GM18868 (cell line): ENCODE measurements around the gene TBC1D22A.
A peak's percentile ranks its signal among the peaks of the same experiment; 100 is the strongest.
"Not testable (repeated sequence)": the region's sequence is repeated elsewhere in the genome, so short reads cannot be mapped to it uniquely, and the experiment has no call there.

Experiments
- ATAC-seq: cut with Tn5 transposase; IDR thresholded peaks from one replicate; pipeline ENCODE4 v1.9.1; 2021; ENCODE audit warnings: mild to moderate bottlenecking, moderate library complexity; ENCODE audit not compliant: unreplicated experiment

TBC1D22A gene

DNA sequence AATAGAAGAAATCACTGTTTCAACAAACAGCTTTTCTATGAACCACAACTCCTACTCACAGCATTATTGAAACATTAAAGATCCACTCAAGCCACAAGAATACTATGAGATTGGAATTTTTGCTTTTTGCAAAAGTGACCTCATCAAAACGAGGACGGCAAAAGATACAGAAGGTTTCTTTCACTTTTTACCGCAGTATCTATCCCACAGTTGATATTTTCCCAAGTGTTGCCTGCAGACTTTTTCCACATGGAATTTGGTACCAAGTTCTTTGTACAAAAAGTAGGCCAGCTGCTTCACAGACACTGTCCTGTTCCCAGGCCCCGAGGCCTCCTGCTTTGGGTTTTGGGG, 204.0 kb downstream of the TBC1D22A start:
- ATAC-seq = no peak

DNA sequence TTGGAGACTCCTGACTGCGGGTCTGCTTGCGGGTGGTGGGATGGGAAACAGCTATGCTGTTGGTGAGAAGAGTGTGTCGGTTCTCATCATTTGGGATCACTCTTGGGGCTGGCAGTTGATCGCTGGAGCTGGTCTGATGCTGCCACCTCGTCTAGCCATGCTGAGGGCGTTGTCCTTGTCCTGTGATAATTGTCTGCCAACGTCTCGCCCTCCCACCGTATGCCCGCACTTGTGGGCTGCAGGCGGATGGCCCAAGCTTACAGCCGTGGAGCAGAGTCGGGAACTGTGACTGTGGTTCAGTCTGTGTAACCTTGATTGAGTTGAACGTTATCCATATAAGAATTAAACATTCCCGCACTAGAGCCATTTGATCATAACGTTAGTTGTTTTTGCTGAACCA, 204.4 kb downstream of the TBC1D22A start:
- ATAC-seq = no peak

DNA sequence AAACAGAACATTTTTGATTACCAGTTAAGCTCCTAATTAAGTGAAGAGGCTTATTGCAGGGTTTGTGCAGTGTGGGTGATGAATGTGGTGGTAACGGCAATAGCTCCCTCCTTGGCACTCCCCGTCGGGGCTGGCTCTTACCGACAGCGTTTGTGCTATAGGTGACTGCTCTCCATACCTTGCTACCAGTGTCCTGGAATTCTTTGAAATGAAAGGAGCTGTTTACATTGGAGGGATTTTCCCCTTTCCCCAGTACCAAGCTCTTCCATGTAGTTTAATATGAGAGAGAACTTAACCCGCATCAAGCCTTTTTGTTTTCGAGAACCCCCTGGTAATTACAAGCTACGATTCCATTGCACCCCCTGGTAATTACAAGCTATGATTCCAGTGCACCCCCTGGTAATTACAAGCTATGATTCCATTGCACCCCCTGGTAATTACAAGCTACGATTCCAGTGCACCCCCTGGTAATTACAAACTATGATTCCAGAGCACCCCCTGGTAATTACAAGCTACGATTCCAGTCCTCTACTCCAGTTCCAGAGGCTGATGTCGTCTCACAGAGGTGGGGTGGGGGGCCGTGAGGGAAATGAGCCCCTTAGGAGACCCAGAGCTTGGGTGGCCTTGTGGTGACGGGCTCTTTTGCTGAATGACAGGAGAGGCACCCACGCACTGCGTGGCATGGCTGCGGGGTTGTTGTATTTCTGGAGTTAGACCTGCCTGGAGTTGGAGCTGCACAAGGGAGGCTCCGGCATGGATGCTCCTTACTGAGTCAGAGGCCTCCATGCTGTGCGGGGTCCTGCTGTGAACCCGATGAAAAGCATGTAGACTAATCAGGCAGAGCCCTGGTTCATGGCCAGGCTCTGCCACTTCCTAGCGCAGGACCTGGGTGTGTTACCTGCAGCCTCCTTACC, 205.3 kb downstream of the TBC1D22A start:
- ATAC-seq = no peak

DNA sequence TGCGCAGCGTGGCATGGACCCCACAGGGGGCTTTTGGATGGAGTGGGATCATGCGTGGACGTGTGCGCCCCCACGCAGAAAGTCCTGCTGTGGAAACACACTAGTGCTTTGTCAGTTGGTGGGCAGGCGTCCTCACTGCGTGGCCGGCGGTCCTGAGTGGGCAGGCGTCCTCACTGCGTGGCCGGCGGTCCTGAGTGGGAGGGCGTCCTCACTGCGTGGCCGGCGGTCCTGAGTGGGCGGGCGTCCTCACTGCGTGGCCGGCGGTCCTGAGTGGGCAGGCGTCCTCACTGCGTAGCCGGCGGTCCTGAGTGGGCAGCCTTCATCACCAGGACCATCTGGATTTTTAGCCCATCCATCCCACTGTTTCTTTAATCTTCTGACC, 205.9 kb downstream of the TBC1D22A start:
- ATAC-seq = no peak

DNA sequence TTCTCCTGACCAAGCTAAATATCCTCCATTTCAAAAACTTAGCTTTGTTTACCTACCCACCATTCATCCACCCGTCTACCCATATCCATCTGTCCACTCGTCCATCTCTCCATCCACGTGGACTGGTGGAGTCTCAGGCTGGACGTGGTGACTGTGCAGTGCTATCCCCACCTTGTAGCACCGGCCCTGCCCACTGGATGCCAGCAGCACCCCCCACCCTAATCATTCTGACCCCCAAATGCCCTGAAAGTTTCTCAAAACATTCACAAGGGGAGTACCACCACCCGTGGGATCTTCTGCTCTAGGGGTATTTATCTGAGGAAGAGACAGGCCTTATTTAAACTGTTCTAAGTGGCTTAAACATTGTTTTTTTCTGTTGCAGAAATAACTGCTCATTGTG, 206.4 kb downstream of the TBC1D22A start:
- ATAC-seq = no peak

DNA sequence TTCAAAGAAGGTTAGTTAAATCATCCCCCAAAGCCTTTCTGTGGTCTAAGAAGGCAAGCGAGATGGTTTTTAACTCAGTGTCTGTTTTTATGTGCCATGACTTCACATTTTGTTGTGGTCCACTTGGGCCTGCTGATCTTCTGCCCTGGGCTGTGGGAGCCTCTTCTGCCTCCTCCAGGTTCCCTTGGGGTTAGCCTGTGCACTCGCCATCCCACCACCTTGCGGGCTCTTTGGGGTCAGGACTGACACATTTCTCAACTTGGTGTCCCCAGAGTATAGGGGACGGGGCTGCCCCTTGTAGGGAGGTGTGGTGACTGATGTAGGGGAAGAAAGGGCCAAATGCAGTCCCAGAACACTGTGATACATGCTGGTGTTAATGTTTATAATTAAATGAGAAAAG, 207.0 kb downstream of the TBC1D22A start:
- ATAC-seq = peak; percentile 91

DNA sequence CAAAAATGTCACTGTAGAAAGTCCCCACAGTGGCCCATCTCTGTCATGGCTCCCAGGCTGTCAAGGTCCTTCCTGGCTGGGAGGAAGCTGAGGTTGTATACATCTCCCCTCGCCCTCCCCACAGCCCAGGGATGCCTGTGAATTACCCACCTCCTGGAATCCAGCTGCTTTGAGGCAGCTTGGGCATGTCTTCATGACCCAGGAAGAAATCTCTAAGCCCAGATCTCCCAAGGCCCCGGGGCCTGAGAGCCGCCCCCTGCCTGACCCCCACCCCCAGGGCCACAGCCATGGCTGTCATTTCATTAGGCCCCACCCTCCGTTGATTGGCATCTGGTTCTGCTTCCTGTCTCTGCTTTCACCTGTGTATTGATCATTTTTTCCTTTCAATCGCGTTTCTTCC, 207.5 kb downstream of the TBC1D22A start:
- peak; percentile 15 for ATAC-seq

DNA sequence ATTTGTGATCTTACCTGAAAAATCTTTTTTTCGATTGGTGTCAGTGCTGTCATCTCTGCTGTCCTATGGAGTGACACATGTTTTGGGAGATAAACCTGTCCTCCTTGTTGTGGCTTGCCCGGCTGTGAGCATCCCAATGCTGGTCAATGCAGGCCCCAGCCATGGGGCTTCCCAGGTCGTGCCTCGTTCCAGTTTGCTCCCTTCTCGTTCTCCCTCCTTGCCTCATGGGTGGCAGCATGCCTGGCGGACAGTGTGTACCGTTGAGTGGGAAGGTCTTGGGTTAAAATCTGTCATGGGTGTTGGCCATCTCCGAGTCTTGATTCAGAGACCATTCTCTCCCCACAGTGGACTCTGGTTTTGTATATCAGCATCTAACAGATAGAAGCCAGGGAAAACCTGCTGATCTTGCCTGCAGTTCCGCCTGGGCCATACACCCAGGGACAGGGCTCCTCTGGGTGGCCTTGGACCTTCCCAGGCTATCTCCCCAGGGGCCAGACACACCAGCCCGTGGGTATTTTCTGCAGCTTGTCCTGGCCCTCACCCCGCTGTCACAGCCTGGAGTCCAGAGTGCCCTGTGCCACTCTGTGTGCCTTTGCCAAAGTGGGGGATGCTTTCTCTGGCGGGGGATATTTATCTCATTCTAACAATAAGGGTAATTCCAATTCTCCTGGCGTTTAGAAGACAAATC, 208.1 kb downstream of the TBC1D22A start:
- ATAC-seq = no peak

DNA sequence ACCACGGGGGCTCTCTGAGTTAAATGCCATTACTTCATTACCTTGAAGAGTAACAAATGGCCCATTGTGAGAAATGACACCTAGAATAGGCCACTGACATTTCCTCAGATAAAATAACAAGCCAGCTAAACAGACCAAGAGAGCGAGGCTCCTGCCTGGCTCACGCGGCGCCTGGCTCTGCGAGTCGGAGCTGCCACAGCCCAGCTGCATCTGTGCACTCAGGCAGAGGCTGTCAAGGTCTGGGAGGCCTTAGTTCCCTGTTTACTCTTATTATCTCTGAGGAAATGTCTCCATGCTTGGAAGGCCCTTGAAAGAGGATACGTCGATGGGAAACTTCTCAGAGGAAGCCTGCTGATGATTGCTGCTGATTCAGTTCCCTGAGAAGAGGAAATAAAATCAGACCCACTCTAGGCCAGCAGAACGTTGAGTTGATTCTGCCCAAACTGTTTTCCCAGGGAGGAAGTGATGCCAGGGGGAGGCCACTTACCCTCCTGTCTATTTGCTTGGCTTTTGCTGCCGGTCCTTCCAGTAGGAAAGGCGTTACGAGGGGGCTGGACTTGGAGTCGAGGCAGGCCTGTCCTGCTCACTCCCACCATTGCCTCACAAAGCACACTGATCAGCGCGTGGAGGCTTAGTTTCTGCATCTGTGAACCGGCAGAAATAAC, 208.8 kb downstream of the TBC1D22A start:
- ATAC-seq = no peak

DNA sequence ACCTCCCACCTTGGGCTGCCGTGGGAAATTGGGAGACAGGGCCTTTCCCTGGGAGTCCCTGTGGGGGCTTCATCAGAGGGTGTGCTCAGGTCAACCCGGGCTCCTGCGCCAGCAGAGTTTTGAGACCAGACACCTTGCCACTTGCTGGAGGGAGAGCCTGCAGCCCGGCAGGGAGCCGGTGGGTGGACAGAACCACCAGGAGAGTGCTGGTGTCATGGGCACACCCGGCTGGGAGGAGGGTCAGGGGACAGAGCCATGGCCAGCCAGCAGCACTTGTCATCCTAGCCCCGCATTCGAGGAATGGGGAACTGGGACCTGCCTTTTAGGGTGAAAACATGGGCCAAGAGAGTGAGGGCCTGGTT, 209.3 kb downstream of the TBC1D22A start:
- no peak for ATAC-seq

DNA sequence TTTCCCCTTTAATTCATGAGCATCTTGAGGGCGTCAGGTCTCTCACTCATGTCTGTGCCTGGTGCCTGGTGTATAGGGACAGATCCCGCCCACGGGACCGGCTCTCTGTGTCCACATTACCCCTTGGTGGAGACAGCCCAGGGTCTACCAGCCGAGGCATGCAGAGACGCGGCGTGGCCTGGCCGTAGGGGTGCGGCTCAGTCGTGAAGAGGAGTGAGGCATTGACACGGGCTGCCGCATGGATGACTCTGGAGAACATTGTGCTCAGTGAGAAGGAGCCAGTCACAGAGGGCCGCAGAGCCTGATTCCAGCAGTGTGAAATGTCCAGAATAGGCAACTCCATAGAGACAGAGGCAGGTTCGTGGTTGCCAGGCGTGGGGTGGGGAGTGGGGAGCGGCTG, 209.8 kb downstream of the TBC1D22A start:
- no peak for ATAC-seq

DNA sequence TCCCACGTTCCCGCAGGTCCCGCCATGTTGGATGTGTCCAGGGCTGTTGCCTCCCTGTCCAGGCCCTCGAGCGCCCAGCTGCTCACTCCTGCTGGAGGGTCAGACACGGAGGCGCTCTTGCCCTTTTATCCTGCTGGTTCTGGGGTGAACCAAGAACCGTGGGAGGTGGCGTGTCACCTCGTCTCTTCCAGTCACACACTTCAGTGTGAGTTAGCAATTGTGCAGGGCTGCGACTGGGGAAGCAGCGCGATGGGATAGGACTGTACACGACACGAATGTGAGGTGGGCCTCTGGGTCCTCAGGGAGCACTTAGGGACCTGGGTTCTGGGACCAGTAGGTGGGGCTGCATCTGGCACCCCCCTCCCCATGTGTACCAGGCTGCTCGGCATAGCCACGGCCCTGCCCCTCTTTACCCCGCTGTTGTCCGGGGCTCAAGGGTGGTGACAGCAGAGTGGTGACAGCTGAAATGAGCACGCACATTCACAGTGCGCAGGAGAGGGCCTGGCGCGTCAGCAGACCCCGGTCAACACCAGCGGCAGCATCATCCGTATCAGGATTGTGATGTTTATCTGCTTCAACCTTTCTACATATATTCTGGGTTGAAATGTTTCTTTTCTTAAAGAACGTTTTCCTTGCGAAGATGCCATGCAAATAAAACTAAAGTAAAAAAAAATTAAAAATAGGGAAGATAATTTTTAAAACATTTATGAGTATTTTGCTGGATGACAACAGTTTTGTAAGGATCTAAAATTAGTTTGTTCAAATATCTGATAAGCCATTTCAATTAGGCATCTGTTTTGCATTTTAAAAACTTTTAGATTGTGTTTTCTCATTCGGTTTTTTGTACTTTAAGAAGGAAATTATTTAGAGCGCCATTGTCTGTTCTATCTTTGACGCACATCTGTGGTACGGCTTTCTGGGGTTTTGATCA, 210.7 kb downstream of the TBC1D22A start:
- no peak for ATAC-seq

DNA sequence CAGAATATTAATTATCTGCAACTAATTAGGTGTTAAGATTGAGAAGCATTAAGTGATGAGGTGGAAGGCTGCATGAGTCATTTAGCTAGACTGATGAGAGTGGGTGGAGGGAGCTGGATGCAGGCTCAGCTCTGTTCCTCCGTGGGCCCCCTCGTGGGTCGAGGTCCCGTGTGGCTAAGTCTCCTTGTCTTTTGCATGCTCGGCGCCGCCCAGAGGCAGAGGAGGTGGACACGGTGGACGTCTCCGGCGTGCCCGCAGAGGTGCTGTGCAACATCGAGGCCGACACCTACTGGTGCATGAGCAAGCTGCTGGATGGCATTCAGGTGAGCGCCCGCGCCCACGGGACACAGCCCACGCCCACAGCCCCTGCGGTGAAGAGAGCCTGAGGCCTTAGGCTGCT, 211.6 kb downstream of the TBC1D22A start:
- ATAC-seq = no peak

DNA sequence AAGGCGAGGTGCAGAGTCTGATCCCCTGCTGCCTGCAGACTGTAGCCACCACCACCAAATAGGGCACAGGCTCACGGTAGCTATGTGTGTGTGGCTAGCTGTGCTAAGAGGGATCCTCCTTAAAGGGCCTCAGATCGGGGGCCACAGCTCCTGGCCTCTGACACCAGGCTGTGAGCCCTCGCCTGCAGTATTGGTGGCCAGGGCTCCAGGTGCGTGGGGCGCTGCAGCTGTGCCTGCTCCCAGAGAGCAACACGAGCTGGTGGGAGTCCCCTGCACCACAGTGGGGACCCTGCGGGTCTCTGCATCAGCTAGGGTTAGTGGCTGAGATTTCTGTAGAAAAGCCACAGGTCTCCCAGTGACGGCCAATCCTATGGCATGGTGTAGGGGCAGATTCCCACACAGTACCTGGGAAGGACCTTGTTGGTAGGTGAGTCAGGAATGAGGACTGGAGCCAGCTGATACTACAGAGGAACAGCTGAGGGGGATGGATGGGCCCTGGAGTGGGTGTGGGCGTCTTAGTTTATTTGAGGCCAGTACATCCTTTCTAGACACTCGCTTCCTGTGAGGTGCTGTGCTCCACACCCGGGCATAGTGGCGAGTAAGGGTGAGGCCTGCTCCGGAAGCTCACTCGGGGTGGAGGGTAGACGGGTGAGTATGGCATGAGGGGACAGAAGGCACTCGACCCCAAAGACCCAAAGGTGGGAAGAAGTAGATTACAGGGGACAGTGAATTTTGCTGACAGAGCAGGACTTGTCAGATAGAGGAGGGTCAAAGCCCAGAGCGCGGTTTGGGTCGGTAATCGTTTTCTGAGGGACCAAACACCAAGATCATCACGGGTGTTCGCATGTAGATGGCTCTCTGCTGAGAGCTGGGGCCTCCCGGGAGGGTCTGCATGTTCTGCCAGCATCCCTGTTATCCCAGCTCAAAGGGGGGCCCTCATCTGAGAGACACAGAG, 212.5 kb downstream of the TBC1D22A start:
- no peak for ATAC-seq

DNA sequence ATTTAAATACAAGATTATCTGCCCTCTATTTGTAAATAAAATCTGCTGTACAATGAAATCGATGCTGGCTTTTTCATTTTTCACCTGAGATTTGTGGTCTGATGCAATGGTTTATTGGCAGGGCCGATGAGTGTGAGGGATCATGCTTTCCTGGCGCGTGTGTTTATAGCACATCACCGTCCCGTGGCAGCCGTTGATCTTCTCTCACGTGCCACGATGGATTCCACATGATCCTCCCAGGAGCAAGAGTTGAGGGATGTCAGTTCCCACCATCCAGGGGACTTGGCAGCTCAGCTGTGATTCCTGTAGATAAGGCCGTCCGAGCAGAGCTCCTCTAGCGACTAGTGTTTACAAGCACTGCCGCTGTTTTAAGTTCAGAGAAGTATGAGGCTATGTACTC, 213.7 kb downstream of the TBC1D22A start:
- ATAC-seq = no peak

DNA sequence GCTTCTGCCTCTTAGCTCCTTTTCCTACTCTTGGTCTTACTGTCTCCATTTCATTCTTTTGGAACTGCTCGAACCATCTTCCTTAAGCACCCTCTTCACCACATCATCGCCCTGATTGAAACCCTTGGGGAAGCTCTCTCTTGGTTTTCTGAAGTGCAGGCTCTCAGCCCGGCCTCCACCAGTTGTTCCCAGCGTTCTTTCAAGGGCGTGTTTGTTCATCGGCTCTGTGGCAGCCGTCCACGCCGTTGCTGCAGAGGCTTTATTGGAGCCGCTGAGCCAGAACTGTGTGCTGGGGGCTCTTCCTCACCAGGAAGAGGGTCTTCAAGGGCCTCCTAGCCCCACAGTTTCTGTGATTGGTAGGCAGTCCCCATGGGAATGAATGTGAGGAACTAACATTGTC, 214.1 kb downstream of the TBC1D22A start:
- ATAC-seq = no peak

DNA sequence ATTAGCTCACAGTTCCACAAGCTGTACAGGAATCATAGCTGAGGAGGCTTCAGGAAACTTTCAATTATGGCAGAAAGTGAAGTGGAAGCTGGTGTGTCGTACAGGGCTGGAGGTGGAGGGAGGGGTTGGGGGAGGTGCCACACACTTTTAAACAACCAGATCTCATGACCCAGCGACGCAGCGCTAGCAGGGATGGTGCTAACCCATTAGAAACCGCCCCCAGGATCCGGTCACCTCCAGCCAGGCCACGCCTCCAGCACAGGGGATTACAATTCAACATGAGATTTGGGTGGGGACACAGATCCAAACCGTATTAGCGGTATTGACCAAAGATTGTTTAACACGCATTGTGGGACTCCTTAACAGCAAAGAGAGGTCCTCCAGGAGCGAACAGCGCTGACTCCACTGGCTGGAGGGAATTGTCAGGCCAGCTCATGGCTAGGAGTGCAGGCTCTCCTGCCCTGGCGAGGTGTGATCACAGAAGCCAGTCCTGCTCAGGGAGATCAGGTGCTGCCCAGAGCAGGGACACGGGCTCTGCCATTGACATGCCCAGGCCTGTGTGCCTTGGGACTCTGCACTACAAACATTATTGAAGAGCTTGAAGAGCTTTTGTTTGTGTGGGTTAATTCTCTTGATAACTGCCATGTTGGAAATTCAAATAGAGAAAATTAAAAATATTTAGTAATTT, 215.3 kb downstream of the TBC1D22A start:
- ATAC-seq = no peak

DNA sequence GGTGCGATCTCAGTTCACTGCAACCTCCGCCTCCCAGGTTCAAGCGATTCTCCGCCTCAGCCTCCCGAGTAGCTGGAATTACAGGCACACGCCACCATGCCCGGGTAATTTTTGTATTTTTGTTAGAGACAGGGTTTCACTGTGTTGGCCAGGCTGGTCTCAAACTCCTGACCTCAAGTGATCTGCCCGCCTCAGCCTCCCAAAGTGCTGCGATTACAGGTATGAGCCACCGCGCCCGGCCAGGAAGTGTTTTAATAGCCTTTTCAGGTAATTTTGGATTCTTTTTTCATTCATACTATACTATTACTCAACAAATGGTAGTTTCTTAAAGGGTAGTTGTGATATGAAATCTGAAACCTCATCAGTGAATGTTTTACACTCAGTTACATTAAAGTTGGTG, 216.2 kb downstream of the TBC1D22A start:
- ATAC-seq = not testable (repeated sequence)

DNA sequence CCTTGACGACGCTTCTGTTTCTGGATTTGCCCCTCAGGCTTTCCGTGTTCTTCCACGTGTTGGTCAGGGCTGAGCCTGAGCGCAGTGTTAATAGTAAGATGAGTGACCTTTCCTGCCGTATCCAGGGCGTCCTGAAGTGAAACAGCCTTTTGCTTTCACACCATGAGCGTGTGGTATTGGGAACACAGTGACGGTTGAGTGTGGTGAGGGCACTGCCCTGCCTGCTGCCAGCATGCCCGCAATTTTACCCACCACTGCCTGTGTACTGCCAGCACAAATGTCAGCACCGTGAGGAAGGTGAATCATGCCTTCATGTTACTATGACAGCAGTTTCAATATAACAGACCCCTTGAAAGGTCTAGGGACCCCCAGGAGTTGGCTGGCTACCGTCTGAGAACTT, 217.1 kb downstream of the TBC1D22A start:
- no peak for ATAC-seq
